Measurements from ENCODE around the gene C1orf53. TPM values are rescaled to one million over a fixed set of nuclear protein-coding genes. Genes with fewer than 3 reads are reported as not detected.
"Not testable (repeated sequence)": the region's sequence is repeated elsewhere in the genome, so short reads cannot be mapped to it uniquely, and the experiment has no call there.

Gene C1orf53
- total RNA-seq, 1 donor from 2014 or later, result 4.1 TPM

GRCh38 chr1:197948926-197949899 lies 46.8 kb downstream of the C1orf53 start:
- H3K9me3 Mint-ChIP-seq (ENCODE audit: low read depth), result no peaks in the 10 kb centered on the region
- TF ChIP-seq CTCF (IDR thresholded peaks at IDR 0.05), result no peak
- DNase-seq (ENCODE audit: low spot score), result no peak
- no peaks in the 10 kb centered on the region for H3K36me3 Mint-ChIP-seq (ENCODE audit: low read depth)
- no peaks in the 10 kb centered on the region for H3K27me3 Mint-ChIP-seq (ENCODE audit: low read depth)
- no peaks in the 10 kb centered on the region for H3K4me1 Mint-ChIP-seq (ENCODE audit: low read depth)
- no peak overlapping the region for H3K4me3 Mint-ChIP-seq (ENCODE audit: unreplicated experiment)
- no peak overlapping the region for H3K27ac Mint-ChIP-seq (ENCODE audit: unreplicated experiment)

GRCh38 chr1:197951089-197951488 lies 48.7 kb downstream of the C1orf53 start:
- TF ChIP-seq CTCF (IDR thresholded peaks at IDR 0.05), result no peak
- no peak overlapping the region for H3K27ac Mint-ChIP-seq (ENCODE audit: unreplicated experiment)
- no peak for DNase-seq (ENCODE audit: low spot score)
- no peaks in the 10 kb centered on the region for H3K27me3 Mint-ChIP-seq (ENCODE audit: low read depth)
- H3K36me3 Mint-ChIP-seq (ENCODE audit: low read depth), result no peaks in the 10 kb centered on the region
- H3K9me3 Mint-ChIP-seq (ENCODE audit: low read depth), result no peaks in the 10 kb centered on the region
- H3K4me1 Mint-ChIP-seq (ENCODE audit: low read depth), result peaks cover 16% of the 10 kb centered on the region
- H3K4me3 Mint-ChIP-seq (ENCODE audit: unreplicated experiment), result no peak overlapping the region

GRCh38 chr1:197951617-197952175 lies 49.3 kb downstream of the C1orf53 start:
- H3K4me1 Mint-ChIP-seq (ENCODE audit: low read depth), result peaks cover 18% of the 10 kb centered on the region
- no peaks in the 10 kb centered on the region for H3K27me3 Mint-ChIP-seq (ENCODE audit: low read depth)
- no peak for TF ChIP-seq CTCF (IDR thresholded peaks at IDR 0.05)
- DNase-seq (ENCODE audit: low spot score), result no peak
- no peak overlapping the region for H3K27ac Mint-ChIP-seq (ENCODE audit: unreplicated experiment)
- H3K9me3 Mint-ChIP-seq (ENCODE audit: low read depth), result no peaks in the 10 kb centered on the region
- H3K36me3 Mint-ChIP-seq (ENCODE audit: low read depth), result no peaks in the 10 kb centered on the region
- no peak overlapping the region for H3K4me3 Mint-ChIP-seq (ENCODE audit: unreplicated experiment)

- H3K27ac Mint-ChIP-seq (ENCODE audit: unreplicated experiment); DNase-seq (ENCODE audit: low spot score); H3K4me3 Mint-ChIP-seq (ENCODE audit: unreplicated experiment); H3K27me3 Mint-ChIP-seq (ENCODE audit: low read depth); H3K36me3 Mint-ChIP-seq (ENCODE audit: low read depth); H3K9me3 Mint-ChIP-seq (ENCODE audit: low read depth): not testable (repeated sequence)
- H3K4me1 Mint-ChIP-seq (ENCODE audit: low read depth), result peaks cover 24% of the 10 kb centered on the region
These were observed 51.0 kb downstream of the C1orf53 start for GRCh38 chr1:197953472-197953871.

- no peaks in the 10 kb centered on the region for H3K9me3 Mint-ChIP-seq (ENCODE audit: low read depth)
- no peak overlapping the region for H3K4me3 Mint-ChIP-seq (ENCODE audit: unreplicated experiment)
- peaks cover 9% of the 10 kb centered on the region for H3K27me3 Mint-ChIP-seq (ENCODE audit: low read depth)
- H3K27ac Mint-ChIP-seq (ENCODE audit: unreplicated experiment), result no peak overlapping the region
- TF ChIP-seq CTCF (IDR thresholded peaks at IDR 0.05), result no peak
- no peaks in the 10 kb centered on the region for H3K36me3 Mint-ChIP-seq (ENCODE audit: low read depth)
- peaks cover 29% of the 10 kb centered on the region for H3K4me1 Mint-ChIP-seq (ENCODE audit: low read depth)
- no peak for DNase-seq (ENCODE audit: low spot score)
These were observed 52.4 kb downstream of the C1orf53 start for GRCh38 chr1:197954718-197955418.
